ENCODE results near the gene FPGS. TPM values are rescaled to one million over a fixed set of nuclear protein-coding genes. Genes with fewer than 3 reads are reported as not detected.

FPGS gene
- total RNA-seq, 1 donor from 2014 or later = 51.3 TPM

DNA sequence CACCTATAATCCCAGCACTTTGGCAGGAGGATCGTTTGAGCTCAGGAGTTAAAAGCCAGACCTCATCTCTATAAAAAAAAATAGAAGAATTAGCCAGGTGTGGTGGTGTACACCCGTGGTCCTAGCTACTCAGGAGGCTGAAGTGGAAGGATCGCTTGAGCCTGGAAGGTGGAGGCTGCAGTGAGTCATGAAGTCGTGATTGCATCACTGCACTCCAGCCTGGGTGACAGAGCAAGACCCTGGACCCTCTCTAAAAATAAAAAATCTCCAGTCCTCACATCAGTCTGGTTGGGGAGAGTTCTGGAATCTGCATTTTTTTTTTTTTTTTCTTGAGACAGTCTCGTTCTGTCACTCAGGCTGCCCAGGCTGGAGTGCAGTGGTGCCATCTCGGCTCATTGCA, 9.3 kb downstream of the FPGS start:
- no peak for DNase-seq (ENCODE audit: low spot score)
- TF ChIP-seq, protein P1, sequence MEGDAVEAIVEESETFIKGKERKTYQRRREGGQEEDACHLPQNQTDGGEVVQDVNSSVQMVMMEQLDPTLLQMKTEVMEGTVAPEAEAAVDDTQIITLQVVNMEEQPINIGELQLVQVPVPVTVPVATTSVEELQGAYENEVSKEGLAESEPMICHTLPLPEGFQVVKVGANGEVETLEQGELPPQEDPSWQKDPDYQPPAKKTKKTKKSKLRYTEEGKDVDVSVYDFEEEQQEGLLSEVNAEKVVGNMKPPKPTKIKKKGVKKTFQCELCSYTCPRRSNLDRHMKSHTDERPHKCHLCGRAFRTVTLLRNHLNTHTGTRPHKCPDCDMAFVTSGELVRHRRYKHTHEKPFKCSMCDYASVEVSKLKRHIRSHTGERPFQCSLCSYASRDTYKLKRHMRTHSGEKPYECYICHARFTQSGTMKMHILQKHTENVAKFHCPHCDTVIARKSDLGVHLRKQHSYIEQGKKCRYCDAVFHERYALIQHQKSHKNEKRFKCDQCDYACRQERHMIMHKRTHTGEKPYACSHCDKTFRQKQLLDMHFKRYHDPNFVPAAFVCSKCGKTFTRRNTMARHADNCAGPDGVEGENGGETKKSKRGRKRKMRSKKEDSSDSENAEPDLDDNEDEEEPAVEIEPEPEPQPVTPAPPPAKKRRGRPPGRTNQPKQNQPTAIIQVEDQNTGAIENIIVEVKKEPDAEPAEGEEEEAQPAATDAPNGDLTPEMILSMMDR (IDR thresholded peaks at IDR 0.05; ENCODE audit: unreplicated experiment) = no peak
- Mint-ChIP-seq H3K27me3 (ENCODE audit: unreplicated experiment) (peaks cover 23% of the 10 kb centered on the region), H3K27ac (ENCODE audit: unreplicated experiment) (peak overlapping the region; percentile 42), H3K36me3 (ENCODE audit: low read depth, unreplicated experiment) (peaks cover 3% of the 10 kb centered on the region), H3K4me3 (ENCODE audit: unreplicated experiment) (no peak overlapping the region), H3K4me1 (ENCODE audit: unreplicated experiment) (no peaks in the 10 kb centered on the region), H3K9me3 (ENCODE audit: unreplicated experiment) (no peaks in the 10 kb centered on the region)

DNA sequence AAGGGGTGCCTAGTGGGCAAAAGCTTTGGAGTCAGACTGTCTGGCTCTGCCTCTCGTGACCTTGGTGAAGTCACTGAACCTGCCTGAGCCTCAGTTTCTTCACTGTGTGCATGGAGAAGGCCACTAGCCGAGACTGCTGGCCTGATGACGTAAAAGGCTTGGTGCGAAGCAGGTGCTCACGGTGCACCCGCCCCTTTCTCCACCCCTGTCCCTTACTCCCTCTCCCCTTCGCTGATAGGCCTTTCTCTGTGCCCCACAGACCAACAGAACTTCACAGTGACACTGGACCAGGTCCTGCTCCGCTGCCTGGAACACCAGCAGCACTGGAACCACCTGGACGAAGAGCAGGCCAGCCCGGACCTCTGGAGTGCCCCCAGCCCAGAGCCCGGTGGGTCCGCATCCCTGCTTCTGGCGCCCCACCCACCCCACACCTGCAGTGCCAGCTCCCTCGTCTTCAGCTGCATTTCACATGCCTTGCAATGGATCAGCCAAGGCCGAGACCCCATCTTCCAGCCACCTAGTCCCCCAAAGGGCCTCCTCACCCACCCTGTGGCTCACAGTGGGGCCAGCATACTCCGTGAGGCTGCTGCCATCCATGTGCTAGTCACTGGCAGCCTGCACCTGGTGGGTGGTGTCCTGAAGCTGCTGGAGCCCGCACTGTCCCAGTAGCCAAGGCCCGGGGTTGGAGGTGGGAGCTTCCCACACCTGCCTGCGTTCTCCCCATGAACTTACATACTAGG, 10.4 kb downstream of the FPGS start:
- DNase-seq (ENCODE audit: low spot score) = no peak
- Mint-ChIP-seq H3K27ac (ENCODE audit: unreplicated experiment) (no peak overlapping the region), H3K9me3 (ENCODE audit: unreplicated experiment) (no peaks in the 10 kb centered on the region), H3K36me3 (ENCODE audit: low read depth, unreplicated experiment) (peaks cover 12% of the 10 kb centered on the region), H3K4me1 (ENCODE audit: unreplicated experiment) (no peaks in the 10 kb centered on the region), H3K27me3 (ENCODE audit: unreplicated experiment) (peaks cover 26% of the 10 kb centered on the region), H3K4me3 (ENCODE audit: unreplicated experiment) (no peak overlapping the region)
- TF ChIP-seq, protein P1 (IDR thresholded peaks at IDR 0.05; ENCODE audit: unreplicated experiment) = no peak

- Mint-ChIP-seq H3K27ac (ENCODE audit: unreplicated experiment) (no peak overlapping the region), H3K4me1 (ENCODE audit: unreplicated experiment) (no peaks in the 10 kb centered on the region), H3K4me3 (ENCODE audit: unreplicated experiment) (no peak overlapping the region), H3K9me3 (ENCODE audit: unreplicated experiment) (no peaks in the 10 kb centered on the region), H3K27me3 (ENCODE audit: unreplicated experiment) (peaks cover 30% of the 10 kb centered on the region), H3K36me3 (ENCODE audit: low read depth, unreplicated experiment) (peaks cover 19% of the 10 kb centered on the region)
- DNase-seq (ENCODE audit: low spot score) = no peak
- TF ChIP-seq, protein P1 (IDR thresholded peaks at IDR 0.05; ENCODE audit: unreplicated experiment) = no peak
These were observed 11.1 kb downstream of the FPGS start for GRCh38 chr9:127813686-127814226.

DNA sequence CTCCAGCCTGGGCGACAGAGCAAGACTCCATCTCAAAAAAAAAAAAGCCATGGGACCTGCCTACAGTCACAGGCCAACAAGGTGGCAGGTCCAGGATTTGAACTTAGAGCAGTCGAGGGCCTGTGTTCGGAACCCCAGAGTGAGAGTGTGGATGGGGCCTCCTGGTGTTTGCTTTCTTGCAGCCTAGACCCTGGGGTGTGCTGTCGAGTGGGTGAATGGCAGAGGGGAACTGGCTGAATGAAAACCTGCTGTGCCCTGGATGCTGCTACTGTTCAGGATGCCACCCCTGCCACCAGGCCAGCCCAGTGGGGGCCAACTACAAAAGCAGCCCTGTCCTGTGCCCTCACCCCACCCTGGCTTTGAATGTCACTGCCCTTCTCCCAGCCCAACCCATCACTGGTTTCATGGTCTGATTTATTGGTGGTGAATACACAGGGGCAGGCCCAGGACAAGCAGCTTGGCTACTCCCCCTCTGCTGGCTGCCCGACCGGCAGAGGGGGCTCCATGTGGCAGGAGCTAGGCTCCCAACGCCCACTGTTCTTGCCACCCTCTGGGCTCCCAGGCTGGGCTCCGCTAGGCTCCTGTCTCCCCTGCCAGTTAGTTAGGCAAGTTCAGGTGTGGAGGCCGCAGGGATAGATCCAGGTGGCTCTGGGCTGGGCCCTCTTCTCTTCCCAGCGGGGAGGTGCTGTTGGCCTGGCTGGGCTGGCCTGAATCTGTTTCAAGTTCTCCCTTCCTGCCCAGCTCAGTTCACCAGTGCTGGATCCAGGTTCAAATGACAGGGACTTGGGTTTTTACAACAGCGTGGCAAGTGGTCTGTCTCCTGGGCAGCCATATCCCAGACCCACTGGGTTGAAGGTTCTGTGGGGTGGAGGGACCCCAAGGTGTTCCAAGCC, 12.2 kb downstream of the FPGS start:
- DNase-seq (ENCODE audit: low spot score) = no peak
- TF ChIP-seq, protein P1 (IDR thresholded peaks at IDR 0.05; ENCODE audit: unreplicated experiment) = no peak
- Mint-ChIP-seq H3K27ac (ENCODE audit: unreplicated experiment) (no peak overlapping the region), H3K36me3 (ENCODE audit: low read depth, unreplicated experiment) (peaks cover 20% of the 10 kb centered on the region), H3K27me3 (ENCODE audit: unreplicated experiment) (peaks cover 24% of the 10 kb centered on the region), H3K4me3 (ENCODE audit: unreplicated experiment) (no peak overlapping the region), H3K9me3 (ENCODE audit: unreplicated experiment) (no peaks in the 10 kb centered on the region), H3K4me1 (ENCODE audit: unreplicated experiment) (no peaks in the 10 kb centered on the region)
